Thyroid gland (tissue), 4 donors: ENCODE data around the gene ZNRF4. TPM values are rescaled to one million over a fixed set of nuclear protein-coding genes. Genes with fewer than 3 reads are reported as not detected.

Experiments used
- DNase-seq, 2 donors: peaks; one replicate each; pipeline ENCODE4 v3.0.0-alpha.2; 2019
- H3K27ac ChIP-seq, 3 donors: fragments of 200-600 bp; sonication (generic); 1 replicate in 2 of 3; 2 replicates in 1 of 3; pipeline ENCODE4 v1.5.1; 2016 to 2019; ENCODE audit warnings: mild to moderate bottlenecking in 1 of 3, moderate library complexity in 1 of 3
- H3K27me3 ChIP-seq: fragments of 200-600 bp; sonication (generic); one replicate; pipeline ENCODE4 v1.5.1; 2019
- H3K36me3 ChIP-seq, 2 donors: fragments of 200-600 bp; sonication (generic); one replicate each; pipeline ENCODE4 v1.5.1; 2016 to 2019
- H3K4me1 ChIP-seq, 2 donors: fragments of 200-600 bp; sonication (generic); one replicate each; pipeline ENCODE4 v1.5.1; 2017 to 2019
- H3K4me3 ChIP-seq, 3 donors: fragments of 200-600 bp; sonication (generic); replicated peaks in 1 of 3; 1 replicate in 2 of 3; 2 replicates in 1 of 3; pipeline ENCODE4 v1.5.1; 2016; ENCODE audit warnings: mild to moderate bottlenecking in 1 of 3
- H3K9me3 ChIP-seq: fragments of 200-600 bp; sonication (generic); one replicate; pipeline ENCODE4 v1.5.1; 2017
- CTCF ChIP-seq, 6 experiments: fragments of 200-600 bp in 3 of 6; fragments of 450-650 bp in 3 of 6; sonication (generic) in 3 of 6; IDR thresholded peaks; one replicate each; pipeline ENCODE4 v1.5.1; 2016 to 2019; ENCODE audit warnings: antibody characterized with exemption in 6 of 6, mild to moderate bottlenecking in 2 of 6, inconsistent platforms in 1 of 6, moderate library complexity in 1 of 6
- POLR2A ChIP-seq, 2 donors: fragments of 450-650 bp; IDR thresholded peaks; one replicate each; pipeline ENCODE4 v1.6.1; 2017; ENCODE audit warnings: antibody characterized with exemption in 2 of 2, mild to moderate bottlenecking in 2 of 2, moderate library complexity in 1 of 2
- WGBS, 2 donors: methylation state at CpG; one replicate each; pipeline ENCODE4 v1.1.5; 2017; 5-methylcytosine and 5-hydroxymethylcytosine counted together
- intact Hi-C: fragments of 100-400 bp; cut with DNase I; formaldehyde crosslinking; loops from one replicate; pipeline ENCODE4 v1.15.1; 2023
- total RNA-seq, 4 donors: library from RNA; depleted of rRNA; stranded (reverse); fragments of >200 nt; gene quantifications; one replicate each; pipeline ENCODE4 v1.2.3, GENCODE V29; 2016

The ZNRF4 gene
- total RNA-seq, 4 donors from 2014 or later: 0.40 TPM; not detected in 3

GRCh38 chr19:5492281-5492634, 37.0 kb downstream of the ZNRF4 start:
- TF ChIP-seq CTCF (IDR thresholded peaks at IDR 0.05) (no peak), POLR2A (IDR thresholded peaks at IDR 0.05) (no peak)
- DNase-seq: no peak
- H3K27me3 ChIP-seq: peaks cover 6% of the 10 kb centered on the region
- no peak overlapping the region for H3K27ac ChIP-seq
- H3K4me3 ChIP-seq: no peak overlapping the region
- H3K9me3 ChIP-seq: no peaks in the 10 kb centered on the region
- no peaks in the 10 kb centered on the region for H3K4me1 ChIP-seq
- no peaks in the 10 kb centered on the region for H3K36me3 ChIP-seq
- intact Hi-C loops: no loop called here
- 59 to 72% methylated on average over 5 of the region's 8 CpGs for WGBS, 2 donors

- WGBS, 2 donors: 17 to 18% methylated on average over 29 to 31 of the region's 31 CpGs
- no peak for DNase-seq
- TF ChIP-seq CTCF (IDR thresholded peaks at IDR 0.05) (no peak), POLR2A (IDR thresholded peaks at IDR 0.05) (no peak)
- H3K27me3 ChIP-seq: peaks cover 6% of the 10 kb centered on the region
- H3K27ac ChIP-seq: no peak overlapping the region
- H3K36me3 ChIP-seq: no peaks in the 10 kb centered on the region
- H3K4me1 ChIP-seq: no peaks in the 10 kb centered on the region
- H3K9me3 ChIP-seq: no peaks in the 10 kb centered on the region
- H3K4me3 ChIP-seq: no peak overlapping the region
- intact Hi-C loops: no loop called here
Observed at GRCh38 chr19:5492635-5493409, 37.6 kb downstream of the ZNRF4 start.

- H3K27me3 ChIP-seq: peaks cover 6% of the 10 kb centered on the region
- no peaks in the 10 kb centered on the region for H3K4me1 ChIP-seq
- no peak overlapping the region for H3K27ac ChIP-seq
- TF ChIP-seq CTCF (IDR thresholded peaks at IDR 0.05): no peak
- TF ChIP-seq POLR2A (IDR thresholded peaks at IDR 0.05): no peak
- DNase-seq: no peak
- intact Hi-C loops: no loop called here
- H3K36me3 ChIP-seq: no peaks in the 10 kb centered on the region
- no peaks in the 10 kb centered on the region for H3K9me3 ChIP-seq
- WGBS, 2 donors: 25 to 31% methylated on average over 11 of the region's 11 CpGs
- no peak overlapping the region for H3K4me3 ChIP-seq
Observed at GRCh38 chr19:5494773-5495172, 39.6 kb downstream of the ZNRF4 start.

GRCh38 chr19:5495792-5496191, 40.6 kb downstream of the ZNRF4 start:
- no peak overlapping the region for H3K27ac ChIP-seq
- no peaks in the 10 kb centered on the region for H3K9me3 ChIP-seq
- no peaks in the 10 kb centered on the region for H3K36me3 ChIP-seq
- peaks cover 6% of the 10 kb centered on the region for H3K27me3 ChIP-seq
- TF ChIP-seq CTCF (IDR thresholded peaks at IDR 0.05) (no peak), POLR2A (IDR thresholded peaks at IDR 0.05) (no peak)
- 85 to 89% methylated on average over 5 of the region's 5 CpGs for WGBS, 2 donors
- no peak overlapping the region for H3K4me3 ChIP-seq
- no peak for DNase-seq
- intact Hi-C loops: no loop called here
- no peaks in the 10 kb centered on the region for H3K4me1 ChIP-seq

- TF ChIP-seq CTCF (IDR thresholded peaks at IDR 0.05): no peak
- no peak for TF ChIP-seq POLR2A (IDR thresholded peaks at IDR 0.05)
- Histone ChIP-seq H3K36me3 (no peaks in the 10 kb centered on the region), H3K27me3 (peaks cover 3% of the 10 kb centered on the region), H3K9me3 (no peaks in the 10 kb centered on the region), H3K4me3 (no peak overlapping the region), H3K27ac (no peak overlapping the region), H3K4me1 (no peaks in the 10 kb centered on the region)
- DNase-seq: no peak
- WGBS, 2 donors: 76 to 85% methylated on average over 5 of the region's 5 CpGs
- intact Hi-C loops: no loop called here
Observed at GRCh38 chr19:5497297-5497696, 42.1 kb downstream of the ZNRF4 start.
